Activated CD4-positive, alpha-beta memory T cell treated with anti-CD3 and anti-CD28 coated beads for 36 hours (primary cell): ENCODE data around the gene CRTC3. TPM values are rescaled to one million over a fixed set of nuclear protein-coding genes. Genes with fewer than 3 reads are reported as not detected.

ENCODE experiments used
- CTCF ChIA-PET: fragments of 350-600 bp; sonication (Branson Sonifier 250); formaldehyde crosslinking; loops from one replicate; lab custom pipeline; 2021; ENCODE audit warnings: antibody characterized with exemption, inconsistent platforms; lab: Charles Lee
- POLR2A ChIA-PET: fragments of 350-600 bp; sonication (Branson Sonifier 250); formaldehyde crosslinking; loops from one replicate; lab custom pipeline; 2021; ENCODE audit warnings: antibody characterized with exemption; lab: Charles Lee
- DNase-seq: peaks from one replicate; pipeline ENCODE4 v3.0.0-alpha.2; 2020
- H3K27ac Mint-ChIP-seq: one replicate; pipeline ENCODE4 v1.8.0; 2021; ENCODE audit warnings: mixed read lengths
- H3K27me3 Mint-ChIP-seq: one replicate; pipeline ENCODE4 v1.8.0; 2021; ENCODE audit warnings: mixed read lengths
- H3K36me3 Mint-ChIP-seq: one replicate; pipeline ENCODE4 v1.8.0; 2021; ENCODE audit warnings: mixed read lengths
- H3K4me1 Mint-ChIP-seq: one replicate; pipeline ENCODE4 v1.8.0; 2021; ENCODE audit warnings: low read depth, mixed read lengths
- H3K4me3 Mint-ChIP-seq: one replicate; pipeline ENCODE4 v1.8.0; 2021; ENCODE audit warnings: mild to moderate bottlenecking, mixed read lengths
- H3K9me3 Mint-ChIP-seq: one replicate; pipeline ENCODE4 v1.8.0; 2021; ENCODE audit warnings: mixed read lengths
- intact Hi-C: fragments of 100-400 bp; cut with micrococcal nuclease; formaldehyde crosslinking; loops from one replicate; pipeline ENCODE4 v1.15.1; 2023
- total RNA-seq, 2 experiments: library from RNA; stranded (reverse); gene quantifications; one replicate each; pipeline ENCODE4 v1.2.3, GENCODE V29; 2021

Gene CRTC3
- total RNA-seq, 2 experiments from 2014 or later = 34.7 to 37.8 TPM

DNA sequence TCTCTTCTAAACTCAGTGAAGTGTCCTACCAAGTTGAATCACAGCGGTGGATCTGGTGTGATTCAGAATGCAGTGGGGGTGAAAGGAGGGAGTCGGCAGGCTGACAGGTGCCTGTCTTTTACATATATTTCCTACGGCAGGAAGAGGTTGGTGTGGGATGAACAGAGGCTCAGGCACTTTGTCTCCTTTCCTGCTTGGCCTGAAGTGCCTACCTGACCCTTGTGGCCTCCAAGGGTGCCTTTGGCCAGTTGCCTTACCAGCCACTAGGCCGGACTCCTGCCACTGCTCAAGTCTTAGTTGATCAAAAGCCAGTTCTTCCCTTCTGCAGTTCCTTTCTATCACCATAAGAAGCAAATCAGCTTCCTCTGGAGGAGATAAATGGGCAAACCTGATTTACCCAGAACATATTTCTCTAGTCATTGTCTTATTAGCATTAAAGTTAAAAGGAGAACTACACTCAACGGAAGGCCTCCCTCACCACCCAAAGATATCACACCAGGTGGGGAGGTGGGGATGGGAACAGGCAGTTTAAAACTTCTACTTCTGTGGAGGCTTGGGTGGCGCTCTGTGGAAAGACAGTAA is 52.1 kb downstream of the CRTC3 start:
- peaks cover 8% of the 10 kb centered on the region for H3K36me3 Mint-ChIP-seq
- H3K4me3 Mint-ChIP-seq = no peak overlapping the region
- CTCF ChIA-PET = interaction anchor here (1.6 kb wide), 1 partner anchor 22 kb away, joined by 3 read pairs; no protein-coding TSS in a partner anchor
- POLR2A ChIA-PET = no interaction called here
- no peaks in the 10 kb centered on the region for H3K9me3 Mint-ChIP-seq
- intact Hi-C loops = no loop called here
- no peaks in the 10 kb centered on the region for H3K27me3 Mint-ChIP-seq
- H3K27ac Mint-ChIP-seq = peak overlapping the region; percentile 33
- H3K4me1 Mint-ChIP-seq = peaks cover 44% of the 10 kb centered on the region
- DNase-seq = peak; percentile 57

DNA sequence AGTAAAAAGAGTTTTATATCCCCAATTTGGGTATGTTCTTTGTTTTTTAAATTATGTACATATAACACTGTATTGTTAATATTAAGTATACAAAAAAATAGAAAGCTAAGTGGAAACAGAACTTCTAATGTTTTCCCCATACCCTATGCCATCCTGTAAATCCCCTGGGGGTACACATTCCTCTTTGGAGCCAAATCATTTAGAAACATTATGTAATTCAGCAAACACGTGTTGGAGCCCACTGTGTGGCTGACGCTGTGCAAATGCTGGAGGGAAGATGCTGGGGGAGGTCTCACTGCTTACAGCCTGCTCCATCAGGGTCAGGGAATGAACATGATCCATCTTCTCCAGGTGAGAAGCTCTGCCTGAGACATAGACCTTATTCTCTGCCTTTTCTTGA is 52.8 kb downstream of the CRTC3 start:
- CTCF ChIA-PET = interaction anchor here (1.6 kb wide), 1 partner anchor 21 kb away, joined by 3 read pairs; no protein-coding TSS in a partner anchor
- Mint-ChIP-seq H3K4me3 (no peak overlapping the region), H3K4me1 (peaks cover 50% of the 10 kb centered on the region), H3K9me3 (no peaks in the 10 kb centered on the region), H3K27me3 (no peaks in the 10 kb centered on the region), H3K36me3 (peaks cover 8% of the 10 kb centered on the region), H3K27ac (no peak overlapping the region)
- intact Hi-C loops = no loop called here
- POLR2A ChIA-PET = no interaction called here
- DNase-seq = no peak

DNA sequence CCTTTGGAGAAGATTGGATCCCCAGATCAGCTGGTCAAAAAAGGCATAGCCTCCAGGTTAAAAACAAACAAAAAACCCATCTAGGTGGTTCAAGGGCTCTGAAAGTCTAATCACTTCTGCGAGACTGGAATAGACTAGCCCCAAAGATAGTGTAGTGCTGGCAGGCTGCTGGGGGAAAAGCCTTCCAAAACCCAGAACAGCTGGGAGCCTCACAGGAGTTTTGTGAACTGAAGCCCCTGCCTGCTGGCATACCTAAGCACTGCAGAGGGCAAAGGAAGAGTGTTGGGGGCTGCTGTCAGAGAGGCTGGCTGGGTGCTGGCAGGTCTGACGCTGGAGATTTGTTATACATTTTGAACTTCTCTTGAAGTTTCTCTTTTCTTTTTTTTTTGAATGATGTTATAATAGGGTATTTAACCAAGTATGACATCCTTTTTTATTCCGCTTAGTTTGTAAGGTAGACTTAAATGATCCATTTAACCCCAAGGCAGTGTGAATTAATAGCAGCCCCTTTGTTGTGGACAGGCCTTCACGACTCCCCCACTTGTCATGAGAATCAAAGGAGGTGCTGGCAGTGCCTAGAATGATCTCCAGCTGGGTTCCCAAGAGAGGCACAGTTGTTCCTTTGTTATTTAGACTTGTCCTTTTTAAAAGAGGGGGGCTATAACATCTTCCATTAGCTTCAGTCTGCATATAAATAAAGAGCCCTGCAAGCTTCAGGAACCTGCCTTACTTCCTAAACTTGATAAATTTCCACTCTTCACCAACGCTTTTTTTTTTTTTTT is 53.9 kb downstream of the CRTC3 start:
- no peaks in the 10 kb centered on the region for H3K27me3 Mint-ChIP-seq
- CTCF ChIA-PET = interaction anchor here (1.6 kb wide), 1 partner anchor 20 kb away, joined by 3 read pairs; no protein-coding TSS in a partner anchor
- peaks cover 55% of the 10 kb centered on the region for H3K4me1 Mint-ChIP-seq
- POLR2A ChIA-PET = no interaction called here
- intact Hi-C loops = no loop called here
- peaks cover 9% of the 10 kb centered on the region for H3K36me3 Mint-ChIP-seq
- no peak overlapping the region for H3K4me3 Mint-ChIP-seq
- no peak for DNase-seq
- no peaks in the 10 kb centered on the region for H3K9me3 Mint-ChIP-seq
- peak overlapping the region; percentile 7 for H3K27ac Mint-ChIP-seq

DNA sequence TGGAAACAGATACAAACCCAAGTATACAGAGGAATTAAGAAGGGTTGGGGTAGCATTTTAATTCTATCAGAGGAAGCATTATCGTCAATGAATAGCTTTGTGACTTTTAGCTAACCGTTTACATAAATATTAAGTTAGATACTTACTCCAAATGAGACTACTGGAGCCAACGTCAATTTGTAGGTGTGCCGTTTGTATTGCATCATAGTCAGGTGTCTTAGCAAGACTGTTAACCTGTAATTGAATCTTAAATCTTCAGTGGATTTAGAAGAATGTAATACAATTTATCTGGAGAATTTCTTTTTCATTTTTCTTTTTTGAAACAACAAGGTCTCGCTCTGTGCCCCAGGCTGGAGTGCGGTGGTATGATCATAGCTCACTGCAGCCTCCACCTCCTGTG is 55.1 kb downstream of the CRTC3 start:
- Mint-ChIP-seq H3K4me3 (no peak overlapping the region), H3K9me3 (no peaks in the 10 kb centered on the region), H3K27ac (no peak overlapping the region), H3K27me3 (no peaks in the 10 kb centered on the region), H3K4me1 (peaks cover 57% of the 10 kb centered on the region), H3K36me3 (peaks cover 9% of the 10 kb centered on the region)
- DNase-seq = no peak
- intact Hi-C loops = no loop called here
- ChIA-PET POLR2A (interaction anchor here (0.5 to 1.2 kb wide), 3 partner anchors 33 to 227 kb away, joined by 3 to 4 read pairs (median 4); no protein-coding TSS in a partner anchor), CTCF (interaction anchor here (2.5 kb wide), 1 partner anchor 265 kb away, joined by 8 read pairs; no protein-coding TSS in a partner anchor)

DNA sequence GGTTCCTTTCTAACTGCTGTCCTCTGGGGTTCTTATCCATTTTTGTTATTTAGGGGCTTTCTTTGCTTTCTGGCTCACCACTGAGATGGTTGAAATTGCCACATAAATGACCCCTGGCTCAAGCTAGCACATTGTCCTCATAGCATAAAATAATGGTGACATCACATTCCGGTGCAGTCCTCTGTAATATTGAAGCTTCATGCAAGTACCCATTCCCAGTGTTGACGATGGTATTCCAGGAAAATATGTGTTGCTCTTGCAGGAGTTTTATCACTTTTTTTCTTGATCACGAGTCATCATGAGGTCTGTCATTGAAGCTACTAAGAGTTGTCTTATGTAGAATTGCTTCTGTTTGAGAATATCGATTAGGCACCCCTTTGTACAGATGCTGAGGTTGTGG is 56.1 kb downstream of the CRTC3 start:
- Mint-ChIP-seq H3K36me3 (peaks cover 12% of the 10 kb centered on the region), H3K9me3 (no peaks in the 10 kb centered on the region), H3K4me3 (no peak overlapping the region), H3K4me1 (peaks cover 61% of the 10 kb centered on the region), H3K27ac (no peak overlapping the region), H3K27me3 (no peaks in the 10 kb centered on the region)
- ChIA-PET POLR2A (interaction anchor here (0.9 to 1.0 kb wide), 2 partner anchors 9 to 13 kb away, joined by 3 read pairs; no protein-coding TSS in a partner anchor), CTCF (interaction anchor here (2.5 kb wide), 1 partner anchor 266 kb away, joined by 8 read pairs; no protein-coding TSS in a partner anchor)
- DNase-seq = no peak
- intact Hi-C loops = no loop called here

DNA sequence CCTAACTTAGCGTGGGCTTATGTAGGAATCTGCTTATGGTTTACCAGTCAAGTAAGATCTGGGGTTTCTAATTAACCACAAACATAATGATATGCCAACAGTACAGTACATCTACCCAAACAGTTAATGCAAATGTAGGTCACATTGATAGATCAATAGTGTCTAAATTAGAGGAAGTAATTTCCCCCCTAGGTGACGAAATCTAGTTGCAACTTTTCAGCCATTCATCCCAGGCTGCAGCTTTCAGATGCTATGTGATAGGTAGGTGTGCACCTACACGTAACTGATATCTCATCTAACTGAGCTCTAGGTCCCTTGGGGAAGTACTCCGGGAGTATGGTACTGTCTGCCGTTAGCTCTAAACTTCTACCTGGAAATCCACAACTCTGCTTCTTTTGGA is 57.2 kb downstream of the CRTC3 start:
- H3K27me3 Mint-ChIP-seq = no peaks in the 10 kb centered on the region
- H3K36me3 Mint-ChIP-seq = peaks cover 11% of the 10 kb centered on the region
- DNase-seq = no peak
- H3K4me1 Mint-ChIP-seq = peaks cover 54% of the 10 kb centered on the region
- CTCF ChIA-PET = interaction anchor here (1.0 to 2.5 kb wide), 3 partner anchors 11 to 267 kb away, joined by 3 to 8 read pairs (median 5); no protein-coding TSS in a partner anchor
- POLR2A ChIA-PET = no interaction called here
- H3K9me3 Mint-ChIP-seq = no peaks in the 10 kb centered on the region
- intact Hi-C loops = no loop called here
- H3K4me3 Mint-ChIP-seq = no peak overlapping the region
- peak overlapping the region; percentile 66 for H3K27ac Mint-ChIP-seq

DNA sequence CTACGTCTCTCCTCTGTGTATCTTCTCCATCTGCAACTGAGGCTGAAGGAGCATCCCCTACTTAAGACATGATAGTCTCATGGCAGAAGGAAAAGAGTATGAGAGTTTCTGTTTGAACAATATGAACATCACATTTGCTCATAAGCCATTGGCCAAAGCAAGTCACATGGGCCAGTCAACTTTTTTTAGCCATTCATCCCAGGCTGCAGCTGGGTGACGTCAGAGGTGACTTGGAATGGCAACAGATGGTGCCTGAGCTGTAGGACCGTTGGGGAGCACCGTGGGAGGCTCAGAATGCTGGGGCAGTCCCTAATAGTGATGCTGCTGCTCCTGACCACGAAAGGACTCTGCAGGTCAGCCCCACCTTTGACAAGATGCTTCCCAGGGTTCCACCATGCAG is 58.7 kb downstream of the CRTC3 start:
- H3K36me3 Mint-ChIP-seq = peaks cover 7% of the 10 kb centered on the region
- no peak overlapping the region for H3K4me3 Mint-ChIP-seq
- peaks cover 55% of the 10 kb centered on the region for H3K4me1 Mint-ChIP-seq
- no peaks in the 10 kb centered on the region for H3K9me3 Mint-ChIP-seq
- peak; percentile 35 for DNase-seq
- CTCF ChIA-PET = interaction anchor here (0.8 to 2.0 kb wide), 3 partner anchors 16 to 269 kb away, joined by 3 to 5 read pairs (median 4); no protein-coding TSS in a partner anchor
- peak overlapping the region; percentile 65 for H3K27ac Mint-ChIP-seq
- POLR2A ChIA-PET = no interaction called here
- intact Hi-C loops = no loop called here
- no peaks in the 10 kb centered on the region for H3K27me3 Mint-ChIP-seq

DNA sequence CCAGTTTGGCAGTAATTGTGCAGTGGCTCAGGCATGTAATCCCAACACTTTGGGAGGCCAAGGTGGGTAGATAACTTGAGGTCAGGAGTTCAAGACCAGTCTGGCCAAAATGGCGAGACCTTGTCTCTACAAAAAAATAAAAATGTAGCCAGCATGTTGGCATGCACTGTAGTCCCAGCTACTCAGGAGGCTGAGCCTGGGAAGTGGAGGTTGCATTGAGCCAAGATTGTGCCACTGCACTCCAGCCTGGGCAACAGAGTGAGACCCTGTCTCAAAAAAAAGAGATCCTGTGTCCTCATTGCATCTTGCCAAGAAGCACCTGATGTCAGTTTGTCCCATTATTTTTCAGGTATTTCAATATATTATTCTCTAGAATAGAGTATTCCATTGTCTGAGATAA is 61.8 kb downstream of the CRTC3 start:
- Mint-ChIP-seq H3K36me3 (peaks cover 19% of the 10 kb centered on the region), H3K27me3 (no peaks in the 10 kb centered on the region), H3K4me3 (no peak overlapping the region), H3K9me3 (no peaks in the 10 kb centered on the region), H3K27ac (peak overlapping the region; percentile 100), H3K4me1 (peaks cover 71% of the 10 kb centered on the region)
- ChIA-PET CTCF (interaction anchor here (0.8 to 1.4 kb wide), 5 partner anchors 28 to 341 kb away, joined by 3 to 4 read pairs (median 3); partner anchors contain the start of gene HDDC3), POLR2A (interaction anchor here (1.1 kb wide), 1 partner anchor 19 kb away, joined by 3 read pairs; no protein-coding TSS in a partner anchor)
- intact Hi-C loops = loop anchor here (5.0 to 10.0 kb wide), 2 partner anchors 93 to 174 kb away; no protein-coding TSS in a partner anchor
- no peak for DNase-seq

DNA sequence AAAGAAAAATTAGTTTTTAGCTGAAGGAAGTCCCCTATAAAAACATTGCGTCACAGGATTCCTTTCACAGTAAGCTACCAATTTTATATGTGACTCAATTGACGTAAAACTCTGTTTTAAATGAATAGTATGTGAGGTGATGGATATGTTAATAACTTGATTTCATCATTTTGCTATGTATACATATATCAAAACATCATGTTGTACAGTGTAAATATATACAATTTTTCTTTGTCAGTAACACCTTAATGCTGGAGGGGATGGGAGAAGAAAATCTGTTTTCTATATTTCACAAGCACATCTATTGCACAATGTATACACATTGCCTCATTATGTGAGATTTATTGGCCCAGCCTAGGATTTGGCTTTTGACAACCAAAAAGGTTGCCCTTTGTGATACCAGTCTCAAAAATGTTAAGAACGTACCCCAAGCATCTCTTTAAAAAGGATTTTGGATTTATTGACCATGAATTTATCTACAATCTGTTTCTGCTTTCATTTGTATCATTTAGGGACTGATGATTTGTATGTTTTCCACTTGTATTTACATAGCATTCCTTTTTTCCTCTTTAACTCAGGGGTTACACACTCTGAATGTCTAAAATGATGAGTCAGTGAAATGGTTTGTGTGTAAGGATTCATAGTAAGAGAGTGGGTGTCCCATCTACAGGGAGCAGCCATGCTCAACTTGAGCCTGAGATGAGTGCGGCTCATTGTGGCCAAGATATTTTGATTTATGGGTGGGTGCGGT is 62.6 kb downstream of the CRTC3 start:
- Mint-ChIP-seq H3K27me3 (no peaks in the 10 kb centered on the region), H3K27ac (peak overlapping the region; percentile 100), H3K4me3 (no peak overlapping the region), H3K4me1 (peaks cover 71% of the 10 kb centered on the region), H3K36me3 (peaks cover 19% of the 10 kb centered on the region), H3K9me3 (no peaks in the 10 kb centered on the region)
- CTCF ChIA-PET = interaction anchor here (0.8 to 1.4 kb wide), 4 partner anchors 27 to 340 kb away, joined by 3 read pairs; partner anchors contain the start of gene HDDC3
- intact Hi-C loops = loop anchor here (5.0 to 10.0 kb wide), 2 partner anchors 92 to 175 kb away; no protein-coding TSS in a partner anchor
- DNase-seq = peak; percentile 39
- POLR2A ChIA-PET = interaction anchor here (0.6 to 1.1 kb wide), 2 partner anchors 19 to 26 kb away, joined by 3 to 4 read pairs; no protein-coding TSS in a partner anchor

DNA sequence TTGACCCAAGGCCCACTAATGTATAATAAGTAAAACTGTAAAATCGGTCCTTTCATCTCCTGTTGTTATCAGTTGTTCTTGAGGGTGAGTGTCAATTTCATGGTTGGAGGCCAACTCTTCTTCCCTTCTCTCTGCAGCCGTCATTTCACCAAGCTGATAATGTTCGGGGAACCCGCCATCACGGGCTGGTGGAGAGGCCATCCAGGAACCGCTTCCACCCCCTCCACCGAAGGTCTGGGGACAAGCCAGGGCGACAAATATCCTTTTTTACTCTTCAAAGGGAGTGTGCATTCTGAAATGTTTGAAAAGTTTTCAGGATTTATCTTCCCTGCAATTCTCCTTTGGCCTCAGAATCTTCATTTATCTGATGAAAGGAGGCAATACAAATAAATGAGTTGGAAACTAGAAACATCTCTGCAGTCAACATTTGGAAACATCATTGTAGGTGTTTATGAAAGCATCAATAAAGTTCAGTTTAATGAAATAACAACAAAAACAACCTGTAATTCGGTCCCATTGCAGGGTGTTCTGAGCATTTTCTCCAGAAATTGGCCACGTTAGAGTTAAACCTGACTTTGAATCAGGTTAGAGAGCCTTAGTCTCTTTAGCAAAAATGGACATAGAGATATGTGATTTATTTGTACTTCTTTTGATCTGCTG is 63.9 kb downstream of the CRTC3 start:
- Mint-ChIP-seq H3K4me1 (peaks cover 75% of the 10 kb centered on the region), H3K9me3 (no peaks in the 10 kb centered on the region), H3K4me3 (peak overlapping the region; percentile 86), H3K27me3 (no peaks in the 10 kb centered on the region), H3K36me3 (peaks cover 16% of the 10 kb centered on the region), H3K27ac (peak overlapping the region; percentile 100)
- POLR2A ChIA-PET = interaction anchor here (0.6 to 1.2 kb wide), 5 partner anchors 8 to 360 kb away, joined by 3 to 4 read pairs (median 3); partner anchors contain the start of genes CIB1 and GDPGP1
- no peak for DNase-seq
- intact Hi-C loops = loop anchor here (1.0 to 10.0 kb wide), 5 partner anchors 19 to 176 kb away; no protein-coding TSS in a partner anchor
- CTCF ChIA-PET = interaction anchor here (0.7 to 1.7 kb wide), 6 partner anchors 10 to 292 kb away, joined by 3 to 5 read pairs (median 3); no protein-coding TSS in a partner anchor
